HUDEP-2 (cell line): ENCODE results near the gene IL17A.
A peak's percentile ranks its signal among the peaks of the same experiment; 100 is the strongest.
"Not testable (repeated sequence)": the region's sequence is repeated elsewhere in the genome, so short reads cannot be mapped to it uniquely, and the experiment has no call there.

Experiments used
- DNase-seq, 76 experiments: peaks; one replicate each; lab custom pipeline; 2025; ENCODE audit not compliant: unreplicated experiment in 76 of 76; lab: John Stamatoyannopoulos, UW

IL17A gene

GRCh38 chr6:52162940-52163908, 23.0 kb upstream of the IL17A start:
- peak in 14 of 76 experiments; percentile 2 to 47 (median 28) for DNase-seq

GRCh38 chr6:52164319-52165094, 21.7 kb upstream of the IL17A start:
- peak in 71 of 76 experiments; percentile 3 to 86 (median 62) for DNase-seq

GRCh38 chr6:52167267-52167666, 18.9 kb upstream of the IL17A start:
- no peak for DNase-seq

GRCh38 chr6:52168351-52168750, 17.8 kb upstream of the IL17A start:
- DNase-seq = not testable (repeated sequence)

GRCh38 chr6:52174118-52174517, 12.1 kb upstream of the IL17A start:
- DNase-seq = no peak

GRCh38 chr6:52176550-52176949, 9.6 kb upstream of the IL17A start:
- no peak for DNase-seq

GRCh38 chr6:52177961-52178360, 8.2 kb upstream of the IL17A start:
- DNase-seq = no peak

GRCh38 chr6:52180787-52181558, 5.2 kb upstream of the IL17A start:
- DNase-seq = no peak

- DNase-seq = no peak
These were observed 3.0 kb upstream of the IL17A start for GRCh38 chr6:52183131-52183713.

- no peak for DNase-seq
These were observed 305 bp downstream of the IL17A start for GRCh38 chr6:52186480-52186879.

GRCh38 chr6:52187098-52187497, 923 bp downstream of the IL17A start:
- no peak for DNase-seq

GRCh38 chr6:52189974-52190373, 3.8 kb downstream of the IL17A start:
- no peak for DNase-seq

GRCh38 chr6:52190409-52190808, 4.2 kb downstream of the IL17A start:
- no peak for DNase-seq

- DNase-seq = no peak
These were observed 5.6 kb downstream of the IL17A start for GRCh38 chr6:52191824-52192223.

GRCh38 chr6:52195886-52196285, 9.7 kb downstream of the IL17A start:
- no peak for DNase-seq

- not testable (repeated sequence) for DNase-seq
These were observed 13.9 kb downstream of the IL17A start for GRCh38 chr6:52200088-52200487.

GRCh38 chr6:52201046-52201445, 14.9 kb downstream of the IL17A start:
- no peak for DNase-seq

- no peak for DNase-seq
These were observed 15.3 kb downstream of the IL17A start for GRCh38 chr6:52201493-52201892.

GRCh38 chr6:52207066-52207465, 20.9 kb downstream of the IL17A start:
- DNase-seq = no peak

GRCh38 chr6:52208612-52209011, 22.4 kb downstream of the IL17A start:
- DNase-seq = no peak
